ENCODE results near the gene FKRP.

FKRP gene

GRCh38 chr19:46720503-46721239 lies 25.2 kb upstream of the FKRP start:
- Histone ChIP-seq H3K27ac (ENCODE audit: low read depth, low read length) (no peak overlapping the region), H3K9ac (ENCODE audit: low read depth, low read length) (no peak overlapping the region)

GRCh38 chr19:46721269-46722003 lies 24.4 kb upstream of the FKRP start:
- 0 out of 2 replicates have a peak, but pooled peaks cover 5% of the 10 kb centered on the region for H3K4me1 ChIP-seq (ENCODE audit: insufficient read depth, low read length)
- H3K9me3 ChIP-seq (ENCODE audit: insufficient read depth, low read depth, low read length) = no peaks in the 10 kb centered on the region
- no peak overlapping the region for H3K27ac ChIP-seq (ENCODE audit: low read depth, low read length)
- H3K27me3 ChIP-seq (ENCODE audit: insufficient read depth, low read length) = no peaks in the 10 kb centered on the region
- no peak overlapping the region for H3K4me3 ChIP-seq (ENCODE audit: low read length)
- WGBS = 88% methylated on average over 16 of the region's 16 CpGs
- peaks cover 67% of the 10 kb centered on the region for H3K36me3 ChIP-seq (ENCODE audit: insufficient read depth, low read length)
- no peak overlapping the region for H3K9ac ChIP-seq (ENCODE audit: low read depth, low read length)

More at GRCh38 chr19:46720503-46721239, 25.2 kb upstream of the FKRP start:
- Histone ChIP-seq H3K27me3 (ENCODE audit: insufficient read depth, low read length) (no peaks in the 10 kb centered on the region), H3K36me3 (ENCODE audit: insufficient read depth, low read length) (peaks cover 59% of the 10 kb centered on the region), H3K4me3 (ENCODE audit: low read length) (no peak overlapping the region), H3K4me1 (ENCODE audit: insufficient read depth, low read length) (0 out of 2 replicates have a peak, but pooled peaks cover 5% of the 10 kb centered on the region), H3K9me3 (ENCODE audit: insufficient read depth, low read depth, low read length) (no peaks in the 10 kb centered on the region)
- WGBS = 95% methylated on average over 22 of the region's 22 CpGs

GRCh38 chr19:46722004-46722380 lies 23.9 kb upstream of the FKRP start:
- H3K4me3 ChIP-seq (ENCODE audit: low read length) = no peak overlapping the region
- no peak overlapping the region for H3K9ac ChIP-seq (ENCODE audit: low read depth, low read length)
- peaks cover 72% of the 10 kb centered on the region for H3K36me3 ChIP-seq (ENCODE audit: insufficient read depth, low read length)
- 96% methylated on average over 17 of the region's 17 CpGs for WGBS
- 0 out of 2 replicates have a peak, but pooled peaks cover 5% of the 10 kb centered on the region for H3K4me1 ChIP-seq (ENCODE audit: insufficient read depth, low read length)
- no peaks in the 10 kb centered on the region for H3K27me3 ChIP-seq (ENCODE audit: insufficient read depth, low read length)
- H3K9me3 ChIP-seq (ENCODE audit: insufficient read depth, low read depth, low read length) = no peaks in the 10 kb centered on the region
- no peak overlapping the region for H3K27ac ChIP-seq (ENCODE audit: low read depth, low read length)

GRCh38 chr19:46722421-46723022 lies 23.3 kb upstream of the FKRP start:
- no peak overlapping the region; the same call in 1 of the 2 replicates for H3K9ac ChIP-seq (ENCODE audit: low read depth, low read length)
- 0 out of 2 replicates have a peak, but pooled peaks cover 5% of the 10 kb centered on the region for H3K4me1 ChIP-seq (ENCODE audit: insufficient read depth, low read length)
- no peaks in the 10 kb centered on the region for H3K27me3 ChIP-seq (ENCODE audit: insufficient read depth, low read length)
- no peaks in the 10 kb centered on the region for H3K9me3 ChIP-seq (ENCODE audit: insufficient read depth, low read depth, low read length)
- WGBS = 92% methylated on average over 25 of the region's 25 CpGs
- H3K4me3 ChIP-seq (ENCODE audit: low read length) = no peak overlapping the region
- H3K27ac ChIP-seq (ENCODE audit: low read depth, low read length) = no peak overlapping the region
- H3K36me3 ChIP-seq (ENCODE audit: insufficient read depth, low read length) = peaks cover 78% of the 10 kb centered on the region

GRCh38 chr19:46723023-46723461 lies 22.8 kb upstream of the FKRP start:
- Histone ChIP-seq H3K27me3 (ENCODE audit: insufficient read depth, low read length) (no peaks in the 10 kb centered on the region), H3K27ac (ENCODE audit: low read depth, low read length) (no peak overlapping the region), H3K9ac (ENCODE audit: low read depth, low read length) (no peak overlapping the region), H3K9me3 (ENCODE audit: insufficient read depth, low read depth, low read length) (no peaks in the 10 kb centered on the region), H3K4me3 (ENCODE audit: low read length) (no peak overlapping the region), H3K36me3 (ENCODE audit: insufficient read depth, low read length) (peaks cover 83% of the 10 kb centered on the region), H3K4me1 (ENCODE audit: insufficient read depth, low read length) (0 out of 2 replicates have a peak, but pooled peaks cover 3% of the 10 kb centered on the region)
- 96% methylated on average over 16 of the region's 16 CpGs for WGBS

- 96% methylated on average over 6 of the region's 6 CpGs for WGBS
These were observed 22.4 kb upstream of the FKRP start for GRCh38 chr19:46723471-46723870.

GRCh38 chr19:46724468-46724867 lies 21.4 kb upstream of the FKRP start:
- Histone ChIP-seq H3K9ac (ENCODE audit: low read depth, low read length) (no peak overlapping the region), H3K9me3 (ENCODE audit: insufficient read depth, low read depth, low read length) (no peaks in the 10 kb centered on the region), H3K36me3 (ENCODE audit: insufficient read depth, low read length) (peaks cover 93% of the 10 kb centered on the region), H3K27ac (ENCODE audit: low read depth, low read length) (no peak overlapping the region), H3K4me3 (ENCODE audit: low read length) (no peak overlapping the region), H3K27me3 (ENCODE audit: insufficient read depth, low read length) (no peaks in the 10 kb centered on the region), H3K4me1 (ENCODE audit: insufficient read depth, low read length) (no peaks in the 10 kb centered on the region)
- 96% methylated on average over 20 of the region's 20 CpGs for WGBS

More at GRCh38 chr19:46723471-46723870, 22.4 kb upstream of the FKRP start:
- Histone ChIP-seq H3K27me3 (ENCODE audit: insufficient read depth, low read length) (no peaks in the 10 kb centered on the region), H3K4me3 (ENCODE audit: low read length) (no peak overlapping the region), H3K36me3 (ENCODE audit: insufficient read depth, low read length) (peaks cover 87% of the 10 kb centered on the region), H3K27ac (ENCODE audit: low read depth, low read length) (no peak overlapping the region), H3K4me1 (ENCODE audit: insufficient read depth, low read length) (no peaks in the 10 kb centered on the region), H3K9me3 (ENCODE audit: insufficient read depth, low read depth, low read length) (no peaks in the 10 kb centered on the region), H3K9ac (ENCODE audit: low read depth, low read length) (no peak overlapping the region)

- Histone ChIP-seq H3K9ac (ENCODE audit: low read depth, low read length) (no peak overlapping the region), H3K27ac (ENCODE audit: low read depth, low read length) (no peak overlapping the region), H3K36me3 (ENCODE audit: insufficient read depth, low read length) (peaks cover 94% of the 10 kb centered on the region), H3K4me3 (ENCODE audit: low read length) (no peak overlapping the region), H3K9me3 (ENCODE audit: insufficient read depth, low read depth, low read length) (no peaks in the 10 kb centered on the region), H3K27me3 (ENCODE audit: insufficient read depth, low read length) (no peaks in the 10 kb centered on the region), H3K4me1 (ENCODE audit: insufficient read depth, low read length) (no peaks in the 10 kb centered on the region)
- WGBS = 94% methylated on average over 26 of the region's 26 CpGs
These were observed 20.6 kb upstream of the FKRP start for GRCh38 chr19:46725036-46725820.

GRCh38 chr19:46725859-46726393 lies 19.9 kb upstream of the FKRP start:
- H3K4me3 ChIP-seq (ENCODE audit: low read length) = no peak overlapping the region
- H3K4me1 ChIP-seq (ENCODE audit: insufficient read depth, low read length) = no peaks in the 10 kb centered on the region
- no peaks in the 10 kb centered on the region for H3K27me3 ChIP-seq (ENCODE audit: insufficient read depth, low read length)
- H3K9ac ChIP-seq (ENCODE audit: low read depth, low read length) = no peak overlapping the region
- 78% methylated on average over 9 of the region's 9 CpGs for WGBS
- H3K36me3 ChIP-seq (ENCODE audit: insufficient read depth, low read length) = peaks cover 94% of the 10 kb centered on the region
- H3K9me3 ChIP-seq (ENCODE audit: insufficient read depth, low read depth, low read length) = no peaks in the 10 kb centered on the region
- no peak overlapping the region for H3K27ac ChIP-seq (ENCODE audit: low read depth, low read length)

- Histone ChIP-seq H3K27ac (ENCODE audit: low read depth, low read length) (no peak overlapping the region), H3K4me3 (ENCODE audit: low read length) (no peak overlapping the region), H3K27me3 (ENCODE audit: insufficient read depth, low read length) (no peaks in the 10 kb centered on the region), H3K9me3 (ENCODE audit: insufficient read depth, low read depth, low read length) (no peaks in the 10 kb centered on the region), H3K9ac (ENCODE audit: low read depth, low read length) (no peak overlapping the region), H3K4me1 (ENCODE audit: insufficient read depth, low read length) (no peaks in the 10 kb centered on the region), H3K36me3 (ENCODE audit: insufficient read depth, low read length) (peaks cover 95% of the 10 kb centered on the region)
- WGBS = 91% methylated on average over 10 of the region's 10 CpGs
These were observed 19.3 kb upstream of the FKRP start for GRCh38 chr19:46726551-46726950.

All from HUES64 (cell line).